ENCODE measurements around the gene GABRG3.

Gene GABRG3

DNA sequence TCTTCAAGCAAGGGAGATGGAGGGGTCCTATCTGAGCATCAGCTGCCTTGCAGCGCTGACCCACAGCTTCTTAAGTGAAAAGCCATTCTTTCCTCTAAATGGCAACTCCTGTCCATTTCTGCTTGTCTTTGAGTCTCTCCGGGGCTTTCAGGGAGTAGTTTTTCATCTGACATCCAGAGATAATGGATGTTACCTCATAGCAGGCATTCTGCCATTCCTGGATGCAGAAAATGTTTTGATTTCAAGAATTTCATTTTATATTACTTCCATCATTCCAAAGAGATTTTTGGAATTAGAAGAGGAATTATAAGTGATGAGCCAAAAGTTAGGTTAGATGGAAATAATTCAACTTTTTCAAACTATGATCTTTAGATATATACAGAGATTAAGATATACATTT is 44.9 kb upstream of the GABRG3 start:
- Histone ChIP-seq H3K36me3 (ENCODE audit: control insufficient read depth in 2 of 2, insufficient read depth in 1 of 2, low read length in 2 of 2) (no peaks in the 10 kb centered on the region), H3K4me3 (ENCODE audit: low read depth, low read length) (no peak overlapping the region), H3K4me1 (ENCODE audit: control insufficient read depth, insufficient read depth, low read length) (no peaks in the 10 kb centered on the region), H3K27ac (ENCODE audit: extremely low read depth, low read depth, low read length) (no peak overlapping the region), H3K9me3 (ENCODE audit: control insufficient read depth, insufficient read depth, low read depth, low read length) (no peaks in the 10 kb centered on the region)
- POLR2A ChIA-PET, result no interaction called here
- no peak for TF ChIP-seq ZNF132 (tag by site-specific recombination; IDR thresholded peaks at IDR 0.05; ENCODE audit: borderline replicate concordance)
- no peak for TF ChIP-seq ZNF707 (tag by site-specific recombination; IDR thresholded peaks at IDR 0.05)
- no peak for TF ChIP-seq ZNF266 (tag by site-specific recombination; IDR thresholded peaks at IDR 0.05; ENCODE audit: low read depth)
- no peak for TF ChIP-seq ZNF184 (tag by site-specific recombination; IDR thresholded peaks at IDR 0.05)
- CTCF ChIA-PET, result no interaction called here

DNA sequence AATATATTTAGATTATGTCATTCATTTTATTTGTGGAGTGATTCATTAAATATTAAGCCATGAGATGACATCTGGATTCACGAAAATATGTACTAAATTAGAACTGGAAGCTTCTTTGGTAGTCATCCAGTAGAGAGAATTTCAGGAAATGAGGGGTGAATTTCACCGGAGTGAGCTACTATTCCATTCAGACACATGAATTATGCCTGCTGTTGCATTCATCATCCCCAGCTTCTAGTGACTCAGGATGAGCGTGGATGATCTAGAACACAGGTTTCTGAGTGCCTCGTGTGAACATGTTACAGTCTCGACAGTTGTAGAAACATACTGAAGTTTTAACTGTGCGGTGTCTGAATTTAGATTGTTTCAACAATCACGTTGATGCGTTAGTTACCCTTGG is 42.9 kb upstream of the GABRG3 start:
- Histone ChIP-seq H3K36me3 (ENCODE audit: control insufficient read depth in 2 of 2, insufficient read depth in 1 of 2, low read length in 2 of 2) (no peaks in the 10 kb centered on the region), H3K27ac (ENCODE audit: extremely low read depth, low read depth, low read length) (no peak overlapping the region), H3K4me1 (ENCODE audit: control insufficient read depth, insufficient read depth, low read length) (no peaks in the 10 kb centered on the region), H3K9me3 (ENCODE audit: control insufficient read depth, insufficient read depth, low read depth, low read length) (no peaks in the 10 kb centered on the region), H3K4me3 (ENCODE audit: low read depth, low read length) (no peak overlapping the region)
- ChIA-PET CTCF (interaction anchor here (0.6 kb wide), 1 partner anchor 1033 kb away, joined by 3 read pairs; no protein-coding TSS in a partner anchor), POLR2A (no interaction called here)
- TF ChIP-seq ZSCAN16 (tag by site-specific recombination; IDR thresholded peaks at IDR 0.05) (no peak), ZBTB17 (tag by site-specific recombination; IDR thresholded peaks at IDR 0.05) (no peak), ZNF558 (tag by site-specific recombination; IDR thresholded peaks at IDR 0.05) (no peak), ZNF302 (tag by site-specific recombination; IDR thresholded peaks at IDR 0.05; ENCODE audit: low read depth) (no peak), ZNF335 (tag by site-specific recombination; conservative IDR thresholded peaks at IDR 0.05) (no peak), GLIS1 (tag by site-specific recombination; IDR thresholded peaks at IDR 0.05) (no peak), ZNF19 (tag by site-specific recombination; IDR thresholded peaks at IDR 0.05; ENCODE audit: low read depth) (no peak)
- TF ChIP-seq, protein P1, sequence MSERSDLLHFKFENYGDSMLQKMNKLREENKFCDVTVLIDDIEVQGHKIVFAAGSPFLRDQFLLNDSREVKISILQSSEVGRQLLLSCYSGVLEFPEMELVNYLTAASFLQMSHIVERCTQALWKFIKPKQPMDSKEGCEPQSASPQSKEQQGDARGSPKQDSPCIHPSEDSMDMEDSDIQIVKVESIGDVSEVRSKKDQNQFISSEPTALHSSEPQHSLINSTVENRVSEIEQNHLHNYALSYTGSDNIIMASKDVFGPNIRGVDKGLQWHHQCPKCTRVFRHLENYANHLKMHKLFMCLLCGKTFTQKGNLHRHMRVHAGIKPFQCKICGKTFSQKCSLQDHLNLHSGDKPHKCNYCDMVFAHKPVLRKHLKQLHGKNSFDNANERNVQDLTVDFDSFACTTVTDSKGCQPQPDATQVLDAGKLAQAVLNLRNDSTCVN (tag by site-specific recombination; optimal IDR thresholded peaks at IDR 0.05), result no peak
- TF ChIP-seq, protein P2, sequence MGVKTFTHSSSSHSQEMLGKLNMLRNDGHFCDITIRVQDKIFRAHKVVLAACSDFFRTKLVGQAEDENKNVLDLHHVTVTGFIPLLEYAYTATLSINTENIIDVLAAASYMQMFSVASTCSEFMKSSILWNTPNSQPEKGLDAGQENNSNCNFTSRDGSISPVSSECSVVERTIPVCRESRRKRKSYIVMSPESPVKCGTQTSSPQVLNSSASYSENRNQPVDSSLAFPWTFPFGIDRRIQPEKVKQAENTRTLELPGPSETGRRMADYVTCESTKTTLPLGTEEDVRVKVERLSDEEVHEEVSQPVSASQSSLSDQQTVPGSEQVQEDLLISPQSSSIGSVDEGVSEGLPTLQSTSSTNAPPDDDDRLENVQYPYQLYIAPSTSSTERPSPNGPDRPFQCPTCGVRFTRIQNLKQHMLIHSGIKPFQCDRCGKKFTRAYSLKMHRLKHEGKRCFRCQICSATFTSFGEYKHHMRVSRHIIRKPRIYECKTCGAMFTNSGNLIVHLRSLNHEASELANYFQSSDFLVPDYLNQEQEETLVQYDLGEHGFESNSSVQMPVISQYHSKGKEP (tag by site-specific recombination; IDR thresholded peaks at IDR 0.05), result no peak

DNA sequence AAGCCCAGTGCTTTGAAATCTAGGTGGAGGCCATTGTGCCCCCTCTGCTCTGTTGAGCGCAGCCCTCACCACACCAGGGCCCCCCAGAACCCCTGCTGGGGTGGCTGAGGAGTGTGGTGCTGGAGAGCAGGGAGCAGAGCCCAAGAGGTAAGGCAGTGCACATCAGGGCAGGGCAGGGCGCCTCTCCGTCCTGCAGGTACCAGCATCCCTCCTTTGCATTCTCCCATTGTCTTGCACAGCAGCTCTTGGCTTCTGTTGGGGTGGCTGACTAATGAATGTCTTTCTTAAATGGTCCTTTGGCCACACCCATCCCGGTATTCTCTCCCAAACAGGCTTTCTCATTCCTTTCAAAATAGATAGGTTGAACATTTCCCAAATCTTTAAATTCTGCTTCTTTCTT is 41.4 kb upstream of the GABRG3 start:
- CTCF ChIA-PET, result no interaction called here
- POLR2A ChIA-PET, result no interaction called here
- no peak for TF ChIP-seq KLF7 (tag by site-specific recombination; IDR thresholded peaks at IDR 0.05; ENCODE audit: borderline replicate concordance)
- no peak for TF ChIP-seq ZNF140 (tag by site-specific recombination; IDR thresholded peaks at IDR 0.05)
- no peak for TF ChIP-seq KLF16 (tag by site-specific recombination; IDR thresholded peaks at IDR 0.05)
- TF ChIP-seq ZNF175 (tag by site-specific recombination; IDR thresholded peaks at IDR 0.05), result no peak

DNA sequence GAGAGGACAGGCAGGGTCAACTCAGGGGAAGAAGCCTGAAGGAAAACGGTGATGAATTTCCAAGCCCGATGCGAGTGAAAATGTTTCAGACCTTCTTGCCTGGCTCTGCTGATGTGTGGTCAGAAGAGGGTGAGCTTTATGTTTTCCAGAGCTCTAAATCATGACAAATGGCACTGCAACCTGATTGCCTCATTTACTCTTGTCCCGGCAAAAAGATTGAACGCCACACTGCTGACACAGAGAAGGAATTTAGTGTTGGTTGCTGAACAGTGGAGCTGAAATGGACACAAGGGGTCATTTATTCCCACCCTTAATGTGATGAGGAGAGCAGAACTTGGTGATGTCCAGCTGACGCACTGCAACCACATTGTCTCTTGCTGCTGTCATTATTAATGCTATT is 36.1 kb upstream of the GABRG3 start:
- POLR2A ChIA-PET, result no interaction called here
- Histone ChIP-seq H3K4me3 (ENCODE audit: low read depth, low read length) (no peak overlapping the region), H3K27ac (ENCODE audit: extremely low read depth, low read depth, low read length) (no peak overlapping the region), H3K4me1 (ENCODE audit: control insufficient read depth, insufficient read depth, low read length) (no peaks in the 10 kb centered on the region), H3K9me3 (ENCODE audit: control insufficient read depth, insufficient read depth, low read depth, low read length) (no peaks in the 10 kb centered on the region), H3K36me3 (ENCODE audit: control insufficient read depth in 2 of 2, insufficient read depth in 1 of 2, low read length in 2 of 2) (no peaks in the 10 kb centered on the region)
- CTCF ChIA-PET, result interaction anchor here (0.6 kb wide), 1 partner anchor 52 kb away, joined by 3 read pairs; no protein-coding TSS in a partner anchor
- TF ChIP-seq, protein P3, sequence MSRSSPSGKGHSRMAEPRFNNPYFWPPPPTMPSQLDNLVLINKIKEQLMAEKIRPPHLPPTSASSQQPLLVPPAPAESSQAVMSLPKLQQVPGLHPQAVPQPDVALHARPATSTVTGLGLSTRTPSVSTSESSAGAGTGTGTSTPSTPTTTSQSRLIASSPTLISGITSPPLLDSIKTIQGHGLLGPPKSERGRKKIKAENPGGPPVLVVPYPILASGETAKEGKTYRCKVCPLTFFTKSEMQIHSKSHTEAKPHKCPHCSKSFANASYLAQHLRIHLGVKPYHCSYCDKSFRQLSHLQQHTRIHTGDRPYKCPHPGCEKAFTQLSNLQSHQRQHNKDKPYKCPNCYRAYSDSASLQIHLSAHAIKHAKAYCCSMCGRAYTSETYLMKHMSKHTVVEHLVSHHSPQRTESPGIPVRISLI (tag by site-specific recombination; IDR thresholded peaks at IDR 0.05), result no peak
- TF ChIP-seq, protein P4, sequence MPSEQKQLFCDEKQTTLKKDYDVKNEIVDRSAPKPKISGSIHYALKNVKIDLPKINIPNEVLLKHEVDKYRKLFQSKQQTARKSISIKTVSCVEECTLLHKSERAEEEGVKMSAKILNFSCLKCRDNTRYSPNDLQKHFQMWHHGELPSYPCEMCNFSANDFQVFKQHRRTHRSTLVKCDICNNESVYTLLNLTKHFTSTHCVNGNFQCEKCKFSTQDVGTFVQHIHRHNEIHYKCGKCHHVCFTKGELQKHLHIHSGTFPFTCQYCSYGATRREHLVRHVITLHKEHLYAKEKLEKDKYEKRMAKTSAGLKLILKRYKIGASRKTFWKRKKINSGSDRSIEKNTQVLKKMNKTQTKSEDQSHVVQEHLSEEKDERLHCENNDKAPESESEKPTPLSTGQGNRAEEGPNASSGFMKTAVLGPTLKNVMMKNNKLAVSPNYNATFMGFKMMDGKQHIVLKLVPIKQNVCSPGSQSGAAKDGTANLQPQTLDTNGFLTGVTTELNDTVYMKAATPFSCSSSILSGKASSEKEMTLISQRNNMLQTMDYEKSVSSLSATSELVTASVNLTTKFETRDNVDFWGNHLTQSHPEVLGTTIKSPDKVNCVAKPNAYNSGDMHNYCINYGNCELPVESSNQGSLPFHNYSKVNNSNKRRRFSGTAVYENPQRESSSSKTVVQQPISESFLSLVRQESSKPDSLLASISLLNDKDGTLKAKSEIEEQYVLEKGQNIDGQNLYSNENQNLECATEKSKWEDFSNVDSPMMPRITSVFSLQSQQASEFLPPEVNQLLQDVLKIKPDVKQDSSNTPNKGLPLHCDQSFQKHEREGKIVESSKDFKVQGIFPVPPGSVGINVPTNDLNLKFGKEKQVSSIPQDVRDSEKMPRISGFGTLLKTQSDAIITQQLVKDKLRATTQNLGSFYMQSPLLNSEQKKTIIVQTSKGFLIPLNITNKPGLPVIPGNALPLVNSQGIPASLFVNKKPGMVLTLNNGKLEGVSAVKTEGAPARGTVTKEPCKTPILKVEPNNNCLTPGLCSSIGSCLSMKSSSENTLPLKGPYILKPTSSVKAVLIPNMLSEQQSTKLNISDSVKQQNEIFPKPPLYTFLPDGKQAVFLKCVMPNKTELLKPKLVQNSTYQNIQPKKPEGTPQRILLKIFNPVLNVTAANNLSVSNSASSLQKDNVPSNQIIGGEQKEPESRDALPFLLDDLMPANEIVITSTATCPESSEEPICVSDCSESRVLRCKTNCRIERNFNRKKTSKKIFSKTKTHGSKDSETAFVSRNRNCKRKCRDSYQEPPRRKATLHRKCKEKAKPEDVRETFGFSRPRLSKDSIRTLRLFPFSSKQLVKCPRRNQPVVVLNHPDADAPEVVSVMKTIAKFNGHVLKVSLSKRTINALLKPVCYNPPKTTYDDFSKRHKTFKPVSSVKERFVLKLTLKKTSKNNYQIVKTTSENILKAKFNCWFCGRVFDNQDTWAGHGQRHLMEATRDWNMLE (tag by site-specific recombination; conservative IDR thresholded peaks at IDR 0.05; ENCODE audit: low read depth), result no peak
- TF ChIP-seq ZNF24 (tag by site-specific recombination; IDR thresholded peaks at IDR 0.05), result no peak
- TF ChIP-seq ZNF514 (tag by site-specific recombination; IDR thresholded peaks at IDR 0.05), result no peak

More for the DNA sequence above, 41.4 kb upstream of the GABRG3 start:
- Histone ChIP-seq H3K9me3 (ENCODE audit: control insufficient read depth, insufficient read depth, low read depth, low read length) (no peaks in the 10 kb centered on the region), H3K4me1 (ENCODE audit: control insufficient read depth, insufficient read depth, low read length) (no peaks in the 10 kb centered on the region), H3K27ac (ENCODE audit: extremely low read depth, low read depth, low read length) (no peak overlapping the region), H3K4me3 (ENCODE audit: low read depth, low read length) (no peak overlapping the region), H3K36me3 (ENCODE audit: control insufficient read depth in 2 of 2, insufficient read depth in 1 of 2, low read length in 2 of 2) (no peaks in the 10 kb centered on the region)
